Caco-2 (cell line): ENCODE results near the gene GPR26. TPM values are rescaled to one million over a fixed set of nuclear protein-coding genes. Genes with fewer than 3 reads are reported as not detected.

ENCODE experiments used
- BruUV-seq: library from RNA; stranded (reverse); fragments of 400-500 nt; replicated peaks from 2 replicates; lab custom pipeline; 2021; lab: Mats Ljungman, UMichigan
- CTCF ChIA-PET: fragments of 300-600 bp; sonication (Branson Sonifier 250); formaldehyde crosslinking; loops from one replicate; lab custom pipeline; 2022; ENCODE audit warnings: antibody characterized with exemption; lab: Charles Lee
- POLR2A ChIA-PET: fragments of 300-600 bp; sonication (Branson Sonifier 250); formaldehyde crosslinking; loops from one replicate; lab custom pipeline; 2022; ENCODE audit warnings: antibody characterized with exemption; lab: Charles Lee
- DNase-seq, 2 experiments: peaks; one replicate each; pipeline versions ENCODE4 v3.0.0 to v3.0.0-alpha.2; 2020 to 2022
- H3K27me3 ChIP-seq: replicated peaks from 2 replicates; pipeline ENCODE4 v1.6.0; 2011; ENCODE audit warnings: low read length; ENCODE audit not compliant: control insufficient read depth, insufficient read depth
- H3K36me3 ChIP-seq: 2 replicates; pipeline ENCODE4 v1.5.1; 2011; ENCODE audit warnings: low read length; ENCODE audit not compliant: control insufficient read depth, insufficient read depth
- H3K4me1 ChIP-seq: fragments of 250-450 bp; sonication (Bioruptor Pico); 2 replicates; pipeline ENCODE4 v1.5.1; 2020; ENCODE audit warnings: mild to moderate bottlenecking
- H3K4me3 ChIP-seq: 2 replicates; pipeline ENCODE4 v1.5.1; 2011; ENCODE audit warnings: low read depth, mild to moderate bottlenecking, control low read depth, low read length
- H3K9me3 ChIP-seq: fragments of 250-450 bp; sonication (Bioruptor Pico); 2 replicates; pipeline ENCODE4 v1.5.1; 2020; ENCODE audit warnings: mild to moderate bottlenecking, moderate library complexity
- H3K27ac Mint-ChIP-seq: one replicate; pipeline ENCODE4 v1.8.0; 2022; ENCODE audit warnings: mixed read lengths; ENCODE audit not compliant: unreplicated experiment
- H3K27me3 Mint-ChIP-seq: one replicate; pipeline ENCODE4 v1.8.0; 2022; ENCODE audit warnings: mixed read lengths; ENCODE audit not compliant: insufficient read depth, unreplicated experiment
- H3K36me3 Mint-ChIP-seq: one replicate; pipeline ENCODE4 v1.8.0; 2022; ENCODE audit warnings: mild to moderate bottlenecking, mixed read lengths; ENCODE audit not compliant: insufficient read depth, unreplicated experiment
- H3K4me1 Mint-ChIP-seq: one replicate; pipeline ENCODE4 v1.8.0; 2022; ENCODE audit warnings: low read depth, mixed read lengths; ENCODE audit not compliant: unreplicated experiment
- H3K4me3 Mint-ChIP-seq: one replicate; pipeline ENCODE4 v1.8.0; 2022; ENCODE audit warnings: mild to moderate bottlenecking, moderate library complexity, mixed read lengths; ENCODE audit not compliant: unreplicated experiment
- H3K9me3 Mint-ChIP-seq: one replicate; pipeline ENCODE4 v1.8.0; 2022; ENCODE audit warnings: mixed read lengths; ENCODE audit not compliant: unreplicated experiment
- intact Hi-C: fragments of 100-400 bp; cut with micrococcal nuclease; formaldehyde crosslinking; loops from one replicate; pipeline ENCODE4 v1.10.0; 2022; ENCODE audit not compliant: unreplicated experiment
- total RNA-seq: library from RNA; stranded (reverse); gene quantifications from 2 replicates; pipeline ENCODE4 v1.2.3, GENCODE V29; 2022
- TF ChIP-seq, protein P1 (sequence below), 2 experiments: fragments of 200-600 bp in 1 of 2; IDR thresholded peaks; 1 replicate in 1 of 2; 2 replicates in 1 of 2; pipeline versions ENCODE4 v1.5.1 to v1.8.0; 2011 to 2022; ENCODE audit warnings: antibody characterized with exemption in 1 of 2, control low read depth in 1 of 2, inconsistent platforms in 1 of 2, low read depth in 1 of 2, low read length in 1 of 2, mild to moderate bottlenecking in 1 of 2, moderate library complexity in 1 of 2; ENCODE audit not compliant: insufficient read depth in 1 of 2, severe bottlenecking in 1 of 2, unreplicated experiment in 1 of 2

GPR26 gene
- total RNA-seq, 1 experiment from 2014 or later: not detected

DNA sequence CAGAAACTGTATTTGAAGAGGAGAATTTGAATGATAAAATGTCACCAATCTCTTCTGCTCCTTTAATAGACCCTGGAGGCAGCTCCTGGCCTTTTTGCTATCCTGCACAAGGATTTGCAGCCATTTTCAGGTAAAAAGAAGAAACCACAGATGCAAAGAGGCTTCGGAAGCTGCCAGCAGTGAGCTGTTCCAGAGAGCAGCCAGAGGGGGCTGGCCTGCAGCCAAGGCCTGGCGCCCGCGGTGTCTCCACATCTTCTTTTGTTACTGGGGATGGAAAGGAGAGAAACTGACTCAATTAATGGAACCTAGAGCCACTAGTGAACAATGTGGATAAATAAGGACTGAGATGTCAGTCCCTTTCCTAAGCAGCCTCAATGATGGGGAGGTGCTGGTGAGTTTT lies 23.9 kb upstream of the GPR26 start:
- Histone ChIP-seq H3K36me3 (no peaks in the 10 kb centered on the region), H3K9me3 (no peaks in the 10 kb centered on the region), H3K27me3 (no peaks in the 10 kb centered on the region), H3K4me3 (no peak overlapping the region), H3K4me1 (no peaks in the 10 kb centered on the region)
- Mint-ChIP-seq H3K36me3 (no peaks in the 10 kb centered on the region), H3K4me3 (no peak overlapping the region), H3K9me3 (no peaks in the 10 kb centered on the region), H3K27ac (no peak overlapping the region), H3K4me1 (no peaks in the 10 kb centered on the region), H3K27me3 (peaks cover 16% of the 10 kb centered on the region)
- intact Hi-C loops: loop anchor here (1.0 to 2.0 kb wide), 2 partner anchors 59 to 325 kb away; no protein-coding TSS in a partner anchor
- TF ChIP-seq, protein P1, sequence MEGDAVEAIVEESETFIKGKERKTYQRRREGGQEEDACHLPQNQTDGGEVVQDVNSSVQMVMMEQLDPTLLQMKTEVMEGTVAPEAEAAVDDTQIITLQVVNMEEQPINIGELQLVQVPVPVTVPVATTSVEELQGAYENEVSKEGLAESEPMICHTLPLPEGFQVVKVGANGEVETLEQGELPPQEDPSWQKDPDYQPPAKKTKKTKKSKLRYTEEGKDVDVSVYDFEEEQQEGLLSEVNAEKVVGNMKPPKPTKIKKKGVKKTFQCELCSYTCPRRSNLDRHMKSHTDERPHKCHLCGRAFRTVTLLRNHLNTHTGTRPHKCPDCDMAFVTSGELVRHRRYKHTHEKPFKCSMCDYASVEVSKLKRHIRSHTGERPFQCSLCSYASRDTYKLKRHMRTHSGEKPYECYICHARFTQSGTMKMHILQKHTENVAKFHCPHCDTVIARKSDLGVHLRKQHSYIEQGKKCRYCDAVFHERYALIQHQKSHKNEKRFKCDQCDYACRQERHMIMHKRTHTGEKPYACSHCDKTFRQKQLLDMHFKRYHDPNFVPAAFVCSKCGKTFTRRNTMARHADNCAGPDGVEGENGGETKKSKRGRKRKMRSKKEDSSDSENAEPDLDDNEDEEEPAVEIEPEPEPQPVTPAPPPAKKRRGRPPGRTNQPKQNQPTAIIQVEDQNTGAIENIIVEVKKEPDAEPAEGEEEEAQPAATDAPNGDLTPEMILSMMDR (IDR thresholded peaks at IDR 0.05; ENCODE audit: insufficient read depth in 1 of 2, low read depth in 1 of 2, low read length in 1 of 2, severe bottlenecking in 1 of 2, unreplicated experiment in 1 of 2): no peak
- CTCF ChIA-PET: no interaction called here
- POLR2A ChIA-PET: no interaction called here
- BruUV-seq: no TSS peak
- DNase-seq: no peak

DNA sequence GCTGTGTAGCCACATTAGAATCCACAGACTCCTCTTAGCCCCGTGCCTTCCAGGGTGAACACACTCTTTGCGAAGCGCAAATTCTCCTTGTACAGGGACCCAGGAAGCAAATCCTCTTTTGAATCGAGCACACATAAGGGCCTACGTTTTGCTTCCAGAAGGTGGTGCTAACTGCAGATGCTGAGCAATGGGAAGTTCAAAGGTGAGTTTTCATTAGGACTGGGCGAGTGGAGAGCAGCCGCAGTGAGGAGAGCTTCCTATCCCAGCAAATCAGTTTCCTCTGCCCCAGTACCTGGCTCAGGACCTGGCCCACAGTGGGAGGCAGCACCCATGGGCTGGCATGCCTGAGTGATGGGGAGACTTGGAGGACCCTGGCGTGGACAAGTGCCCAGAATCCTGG lies 23.5 kb upstream of the GPR26 start:
- intact Hi-C loops: loop anchor here (1.0 to 2.0 kb wide), 2 partner anchors 60 to 325 kb away; no protein-coding TSS in a partner anchor

DNA sequence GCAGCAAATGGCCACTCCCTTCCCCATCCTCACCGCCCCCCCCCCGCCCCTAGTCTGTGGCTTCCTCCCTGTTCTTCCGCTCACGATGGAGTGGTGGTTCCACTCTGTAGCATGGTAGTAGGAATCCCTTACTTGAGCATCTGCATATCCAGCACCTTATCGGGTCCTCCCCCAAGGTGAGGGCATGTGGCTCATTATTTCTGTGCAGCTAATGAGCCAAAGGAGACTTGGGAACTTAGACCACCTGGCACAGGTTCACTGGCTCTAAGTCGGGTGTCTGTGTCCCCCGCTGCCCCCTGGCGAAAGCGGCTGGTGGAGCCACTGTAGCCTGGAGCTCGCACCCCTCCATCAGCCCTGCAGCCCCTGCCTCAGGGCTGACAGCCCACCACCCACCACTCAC lies 22.8 kb upstream of the GPR26 start:
- BruUV-seq: no TSS peak
- no peaks in the 10 kb centered on the region for H3K9me3 Mint-ChIP-seq
- no peaks in the 10 kb centered on the region for H3K4me1 Mint-ChIP-seq
- CTCF ChIA-PET: interaction anchor here (0.5 kb wide), 2 partner anchors 29 to 77 kb away, joined by 4 read pairs; no protein-coding TSS in a partner anchor
- H3K27ac Mint-ChIP-seq: no peak overlapping the region
- H3K4me3 Mint-ChIP-seq: no peak overlapping the region
- no peaks in the 10 kb centered on the region for H3K36me3 ChIP-seq
- TF ChIP-seq, protein P1 (IDR thresholded peaks at IDR 0.05; ENCODE audit: insufficient read depth in 1 of 2, low read depth in 1 of 2, low read length in 1 of 2, severe bottlenecking in 1 of 2, unreplicated experiment in 1 of 2): no peak
- H3K36me3 Mint-ChIP-seq: no peaks in the 10 kb centered on the region
- intact Hi-C loops: loop anchor here (2.0 kb wide), 1 partner anchor 61 kb away; no protein-coding TSS in a partner anchor
- POLR2A ChIA-PET: no interaction called here
- H3K4me3 ChIP-seq: no peak overlapping the region
- peaks cover 12% of the 10 kb centered on the region for H3K27me3 Mint-ChIP-seq
- DNase-seq: peak in 1 of 2 experiments; percentile 11
- no peaks in the 10 kb centered on the region for H3K27me3 ChIP-seq
- H3K9me3 ChIP-seq: no peaks in the 10 kb centered on the region
- no peaks in the 10 kb centered on the region for H3K4me1 ChIP-seq

More for the DNA sequence above, 23.5 kb upstream of the GPR26 start:
- no TSS peak for BruUV-seq
- Histone ChIP-seq H3K9me3 (no peaks in the 10 kb centered on the region), H3K4me3 (no peak overlapping the region), H3K36me3 (no peaks in the 10 kb centered on the region), H3K27me3 (no peaks in the 10 kb centered on the region), H3K4me1 (no peaks in the 10 kb centered on the region)
- TF ChIP-seq, protein P1 (IDR thresholded peaks at IDR 0.05; ENCODE audit: insufficient read depth in 1 of 2, low read depth in 1 of 2, low read length in 1 of 2, severe bottlenecking in 1 of 2, unreplicated experiment in 1 of 2): peak in 1 of 2 experiments; percentile 60
- peaks cover 16% of the 10 kb centered on the region for H3K27me3 Mint-ChIP-seq
- H3K27ac Mint-ChIP-seq: no peak overlapping the region
- ChIA-PET CTCF (interaction anchor here (0.5 kb wide), 1 partner anchor 76 kb away, joined by 4 read pairs; no protein-coding TSS in a partner anchor), POLR2A (no interaction called here)
- no peaks in the 10 kb centered on the region for H3K36me3 Mint-ChIP-seq
- peak; percentile 30 to 36 for DNase-seq
- H3K4me1 Mint-ChIP-seq: no peaks in the 10 kb centered on the region
- no peak overlapping the region for H3K4me3 Mint-ChIP-seq
- no peaks in the 10 kb centered on the region for H3K9me3 Mint-ChIP-seq
